ENCODE measurements around the gene HMGCR.
"Not testable (repeated sequence)": the region's sequence is repeated elsewhere in the genome, so short reads cannot be mapped to it uniquely, and the experiment has no call there.

GRCh38 chr5:75291844-75292243 is 45.2 kb upstream of the HMGCR start:
- not testable (repeated sequence) for TF ChIP-seq EZH2 (IDR thresholded peaks at IDR 0.05; ENCODE audit: low read length, unreplicated experiment); CTCF (conservative IDR thresholded peaks at IDR 0.05; ENCODE audit: low read depth, low read length)

Measured in PC-3 (cell line).